HPDE6-E6E7 (cell line): Measurements from ENCODE around the gene IGF1R.
A peak's percentile ranks its signal among the peaks of the same experiment; 100 is the strongest.

Source experiments
- DNase-seq: peaks from one replicate; pipeline ENCODE4 v3.0.0; 2011; ENCODE audit warnings: missing footprints; ENCODE audit errors: extremely low spot score

The IGF1R gene

GRCh38 chr15:98856532-98856907, 208.2 kb downstream of the IGF1R start:
- DNase-seq: no peak

GRCh38 chr15:98858610-98859023, 210.3 kb downstream of the IGF1R start:
- no peak for DNase-seq

- no peak for DNase-seq
These were observed 210.8 kb downstream of the IGF1R start for GRCh38 chr15:98859149-98859548.

- no peak for DNase-seq
These were observed 212.1 kb downstream of the IGF1R start for GRCh38 chr15:98860281-98861041.

- DNase-seq: no peak
These were observed 212.8 kb downstream of the IGF1R start for GRCh38 chr15:98861188-98861587.

GRCh38 chr15:98863983-98864382, 215.6 kb downstream of the IGF1R start:
- no peak for DNase-seq

GRCh38 chr15:98865397-98866339, 217.3 kb downstream of the IGF1R start:
- DNase-seq: peak; percentile 49

- DNase-seq: no peak
These were observed 218.2 kb downstream of the IGF1R start for GRCh38 chr15:98866511-98866910.

- DNase-seq: no peak
These were observed 220.2 kb downstream of the IGF1R start for GRCh38 chr15:98868564-98868963.

GRCh38 chr15:98870788-98871187, 222.4 kb downstream of the IGF1R start:
- no peak for DNase-seq

GRCh38 chr15:98872774-98873173, 224.4 kb downstream of the IGF1R start:
- no peak for DNase-seq

- DNase-seq: peak; percentile 72
These were observed 225.3 kb downstream of the IGF1R start for GRCh38 chr15:98873441-98874218.

- DNase-seq: no peak
These were observed 226.0 kb downstream of the IGF1R start for GRCh38 chr15:98874370-98874769.

- DNase-seq: no peak
These were observed 226.4 kb downstream of the IGF1R start for GRCh38 chr15:98874773-98875172.

GRCh38 chr15:98875309-98875708, 227.0 kb downstream of the IGF1R start:
- DNase-seq: no peak

- DNase-seq: no peak
These were observed 228.4 kb downstream of the IGF1R start for GRCh38 chr15:98876451-98877369.

GRCh38 chr15:98878172-98878571, 229.8 kb downstream of the IGF1R start:
- no peak for DNase-seq

GRCh38 chr15:98878862-98879261, 230.5 kb downstream of the IGF1R start:
- no peak for DNase-seq

GRCh38 chr15:98881526-98882520, 233.5 kb downstream of the IGF1R start:
- DNase-seq: no peak

- DNase-seq: no peak
These were observed 235.1 kb downstream of the IGF1R start for GRCh38 chr15:98883478-98883877.
